GM23248 (cell line): Measurements from ENCODE around the gene LAMP1. TPM values are rescaled to one million over a fixed set of nuclear protein-coding genes. Genes with fewer than 3 reads are reported as not detected.

Source experiments
- DNase-seq: peaks from one replicate; pipeline ENCODE4 v3.0.0-alpha.2; 2015
- H2AFZ ChIP-seq: fragments of 200-600 bp; sonication (generic); 2 replicates; pipeline ENCODE4 v1.6.1; 2016; ENCODE audit warnings: antibody characterized with exemption
- H3F3A ChIP-seq: fragments of 200-600 bp; sonication (generic); 2 replicates; pipeline ENCODE4 v1.6.1; 2016; ENCODE audit warnings: mild to moderate bottlenecking, antibody characterized with exemption, mixed run types; ENCODE audit not compliant: insufficient read depth
- H3K27ac ChIP-seq: fragments of 200-600 bp; sonication (generic); 2 replicates; pipeline ENCODE4 v1.5.1; 2016; ENCODE audit warnings: mild to moderate bottlenecking
- H3K27me3 ChIP-seq: fragments of 200-600 bp; sonication (generic); replicated peaks from 2 replicates; pipeline ENCODE4 v1.6.1; 2016; ENCODE audit warnings: mild to moderate bottlenecking; ENCODE audit not compliant: insufficient read depth
- H3K36me3 ChIP-seq: fragments of 200-600 bp; sonication (generic); 2 replicates; pipeline ENCODE4 v1.6.1; 2016; ENCODE audit warnings: low read depth, mild to moderate bottlenecking
- H3K4me1 ChIP-seq: fragments of 200-600 bp; sonication (generic); 2 replicates; pipeline ENCODE4 v1.6.1; 2016; ENCODE audit warnings: mild to moderate bottlenecking; ENCODE audit not compliant: insufficient read depth
- H3K4me2 ChIP-seq: fragments of 200-600 bp; sonication (generic); one replicate; pipeline ENCODE4 v1.6.1; 2016; ENCODE audit warnings: mild to moderate bottlenecking; ENCODE audit not compliant: unreplicated experiment
- H3K4me3 ChIP-seq: fragments of 200-600 bp; sonication (generic); 2 replicates; pipeline ENCODE4 v1.5.1; 2016; ENCODE audit warnings: mild to moderate bottlenecking
- H3K79me2 ChIP-seq: fragments of 200-600 bp; sonication (generic); 2 replicates; pipeline ENCODE4 v1.6.1; 2016; ENCODE audit warnings: mild to moderate bottlenecking; ENCODE audit not compliant: insufficient read depth
- H3K9ac ChIP-seq: fragments of 200-600 bp; sonication (generic); 2 replicates; pipeline ENCODE4 v1.6.1; 2016; ENCODE audit warnings: mild to moderate bottlenecking
- H3K9me2 ChIP-seq: fragments of 200-600 bp; sonication (generic); 2 replicates; pipeline ENCODE4 v1.6.1; 2016; ENCODE audit warnings: mixed run types, mild to moderate bottlenecking, moderate library complexity; ENCODE audit not compliant: insufficient read depth
- H3K9me3 ChIP-seq: fragments of 200-600 bp; sonication (generic); one replicate; pipeline ENCODE4 v1.6.1; 2017; ENCODE audit warnings: low read depth
- H4K20me1 ChIP-seq: fragments of 200-600 bp; sonication (generic); 2 replicates; pipeline ENCODE4 v1.6.0; 2016; ENCODE audit not compliant: insufficient read depth
- EZH2 ChIP-seq: fragments of 200-600 bp; sonication (generic); IDR thresholded peaks from 2 replicates; pipeline ENCODE4 v1.6.1; 2018; ENCODE audit warnings: antibody characterized with exemption, mild to moderate bottlenecking; ENCODE audit not compliant: insufficient read depth, poor library complexity, severe bottlenecking
- EZH2phosphoT487 ChIP-seq: fragments of 200-600 bp; sonication (generic); IDR thresholded peaks from 2 replicates; pipeline ENCODE4 v1.6.1; 2018; ENCODE audit warnings: antibody characterized with exemption, moderate library complexity, mild to moderate bottlenecking, low read depth; ENCODE audit not compliant: insufficient read depth
- WGBS, 2 experiments: methylation state at CpG; one replicate each; pipeline ENCODE4 v1.1.6; 2015 to 2017; ENCODE audit warnings: low lambda C conversion rate in 2 of 2, low coverage in 1 of 2; ENCODE audit errors: missing lambda C conversion rate in 2 of 2; 5-methylcytosine and 5-hydroxymethylcytosine counted together
- in situ Hi-C: fragments of 300-500 bp; cut with MboI; formaldehyde crosslinking; loops from 2 replicates; pipeline ENCODE4 v1.15.0; 2020
- polyA plus RNA-seq: library from polyadenylated mRNA; unstranded; fragments of >200 nt; fragmentation: Nextera tagmentation; extraction: Ambion mirVana; gene quantifications from 2 replicates; pipeline ENCODE4 v1.2.1, GENCODE V29; 2016
- total RNA-seq: library from RNA; depleted of rRNA; stranded (reverse); fragments of >200 nt; shearing (Covaris generic); gene quantifications from 2 replicates; pipeline ENCODE4 v1.2.3, GENCODE V29; 2014

LAMP1 gene
- total and polyA plus RNA-seq, 2 experiments from 2014 or later, result 111 to 305 TPM

DNA sequence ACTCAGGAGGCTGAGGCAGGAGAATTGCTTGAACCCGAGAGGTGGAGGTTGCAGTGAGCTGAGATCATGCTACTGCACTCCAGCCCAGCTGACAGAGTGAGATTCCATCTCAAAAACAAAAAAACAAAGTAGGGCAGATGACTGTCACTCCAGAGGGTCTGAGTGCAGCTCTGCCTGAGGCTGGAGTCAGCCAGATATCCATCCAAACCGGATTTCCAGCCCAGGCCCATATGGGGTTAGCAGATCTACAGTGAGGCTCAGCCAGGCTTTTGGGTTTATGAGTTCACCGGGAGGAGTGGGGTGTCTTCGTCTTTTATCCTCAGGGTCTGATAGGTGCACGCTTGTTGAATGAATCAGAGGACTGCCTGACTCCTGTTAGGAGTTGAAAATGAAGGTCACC is 19.0 kb downstream of the LAMP1 start:
- H3K27me3 ChIP-seq, result no peaks in the 10 kb centered on the region
- WGBS, 2 experiments, result 58 to 61% methylated on average over 5 of the region's 5 CpGs
- no peak overlapping the region for H3K4me3 ChIP-seq
- no peaks in the 10 kb centered on the region for H3K4me1 ChIP-seq
- no peaks in the 10 kb centered on the region for H3K9me2 ChIP-seq
- H2AFZ ChIP-seq, result no peak overlapping the region
- H3K9me3 ChIP-seq, result no peaks in the 10 kb centered on the region
- TF ChIP-seq EZH2phosphoT487, result no peak
- TF ChIP-seq EZH2, result no peak
- H3K27ac ChIP-seq, result no peak overlapping the region
- DNase-seq, result no peak
- H3F3A ChIP-seq, result no peaks in the 10 kb centered on the region
- peaks cover 53% of the 10 kb centered on the region for H3K79me2 ChIP-seq
- no peak overlapping the region for H3K9ac ChIP-seq
- in situ Hi-C loops, result no loop called here
- H3K36me3 ChIP-seq, result peaks cover 10% of the 10 kb centered on the region; the same call in 1 of the 2 replicates
- H4K20me1 ChIP-seq, result no peaks in the 10 kb centered on the region
- H3K4me2 ChIP-seq, result no peak overlapping the region

DNA sequence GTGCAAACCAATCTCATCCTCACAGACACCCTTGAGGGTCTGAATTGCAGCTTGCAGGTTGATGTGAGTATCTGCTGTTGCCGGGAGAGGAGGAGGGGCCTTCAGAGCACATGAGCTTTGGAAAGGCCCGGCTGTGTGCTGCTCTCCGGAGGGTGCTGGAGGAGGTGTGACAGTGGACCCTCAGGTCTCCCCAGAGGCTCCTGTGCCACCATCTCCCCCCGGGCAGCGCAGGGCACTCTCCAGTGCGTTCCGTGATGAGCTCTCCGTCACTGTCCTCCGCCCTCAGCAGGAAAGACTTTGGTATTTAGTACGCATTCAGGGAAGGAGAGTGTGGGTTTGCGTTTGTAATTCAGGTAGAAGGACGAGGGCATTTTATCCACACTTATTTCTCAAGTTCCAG is 20.0 kb downstream of the LAMP1 start:
- Histone ChIP-seq H3K36me3 (peaks cover 7% of the 10 kb centered on the region; the same call in 1 of the 2 replicates), H3K4me3 (no peak overlapping the region), H4K20me1 (no peaks in the 10 kb centered on the region), H3K9ac (no peak overlapping the region), H2AFZ (no peak overlapping the region), H3F3A (no peaks in the 10 kb centered on the region), H3K4me1 (no peaks in the 10 kb centered on the region), H3K79me2 (peaks cover 43% of the 10 kb centered on the region), H3K27me3 (no peaks in the 10 kb centered on the region), H3K9me2 (no peaks in the 10 kb centered on the region), H3K9me3 (no peaks in the 10 kb centered on the region), H3K4me2 (no peak overlapping the region), H3K27ac (no peak overlapping the region)
- TF ChIP-seq EZH2 (no peak), EZH2phosphoT487 (no peak)
- no peak for DNase-seq
- in situ Hi-C loops, result no loop called here
- 81 to 82% methylated on average over 12 of the region's 12 CpGs for WGBS, 2 experiments

DNA sequence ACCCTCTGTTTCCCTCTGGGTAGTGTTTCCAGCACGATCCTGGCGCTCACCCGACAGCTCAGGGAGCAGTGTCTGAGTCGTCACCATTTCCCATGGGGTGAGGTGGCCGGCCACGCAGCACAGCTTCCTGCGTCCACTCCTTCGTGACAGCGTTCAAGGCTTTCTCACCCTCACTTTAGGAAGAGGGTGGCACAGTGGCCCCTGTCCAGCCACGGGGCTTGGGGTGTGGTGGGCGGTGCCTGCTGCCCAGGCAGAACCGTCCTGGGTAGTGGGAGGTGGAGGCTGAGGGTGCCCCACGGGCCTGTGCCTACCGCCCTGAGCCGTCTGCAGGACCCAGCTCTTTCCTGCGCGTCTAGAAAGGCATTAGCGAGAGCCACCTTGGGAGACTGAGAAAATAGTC is 21.9 kb downstream of the LAMP1 start:
- TF ChIP-seq EZH2 (no peak), EZH2phosphoT487 (no peak)
- no peak overlapping the region for H3K4me3 ChIP-seq
- H3K9me2 ChIP-seq, result no peaks in the 10 kb centered on the region
- in situ Hi-C loops, result no loop called here
- 80 to 83% methylated on average over 18 of the region's 18 CpGs for whole genome bisulfite sequencing, 2 experiments
- H3K9ac ChIP-seq, result no peak overlapping the region
- no peaks in the 10 kb centered on the region for H3K9me3 ChIP-seq
- H3K4me2 ChIP-seq, result no peak overlapping the region
- H3F3A ChIP-seq, result no peaks in the 10 kb centered on the region
- peaks cover 16% of the 10 kb centered on the region for H3K36me3 ChIP-seq
- no peaks in the 10 kb centered on the region for H3K27me3 ChIP-seq
- H3K4me1 ChIP-seq, result no peaks in the 10 kb centered on the region
- peaks cover 23% of the 10 kb centered on the region for H3K79me2 ChIP-seq
- no peaks in the 10 kb centered on the region for H4K20me1 ChIP-seq
- no peak overlapping the region for H3K27ac ChIP-seq
- no peak overlapping the region for H2AFZ ChIP-seq
- DNase-seq, result no peak

DNA sequence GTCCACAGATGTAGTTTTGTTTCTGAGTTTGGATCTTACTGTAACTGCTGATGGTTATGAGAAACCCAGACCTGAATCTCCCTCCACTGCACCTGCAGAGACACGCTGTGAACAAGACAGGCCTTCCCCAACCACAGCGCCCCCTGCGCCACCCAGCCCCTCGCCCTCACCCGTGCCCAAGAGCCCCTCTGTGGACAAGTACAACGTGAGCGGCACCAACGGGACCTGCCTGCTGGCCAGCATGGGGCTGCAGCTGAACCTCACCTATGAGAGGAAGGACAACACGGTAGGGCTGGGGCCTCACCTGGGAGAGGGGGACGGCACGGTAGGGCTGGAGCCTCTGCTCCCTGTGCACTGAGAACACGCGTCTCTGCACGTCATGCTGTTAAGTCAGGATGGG is 22.3 kb downstream of the LAMP1 start:
- TF ChIP-seq EZH2phosphoT487 (no peak), EZH2 (no peak)

DNA sequence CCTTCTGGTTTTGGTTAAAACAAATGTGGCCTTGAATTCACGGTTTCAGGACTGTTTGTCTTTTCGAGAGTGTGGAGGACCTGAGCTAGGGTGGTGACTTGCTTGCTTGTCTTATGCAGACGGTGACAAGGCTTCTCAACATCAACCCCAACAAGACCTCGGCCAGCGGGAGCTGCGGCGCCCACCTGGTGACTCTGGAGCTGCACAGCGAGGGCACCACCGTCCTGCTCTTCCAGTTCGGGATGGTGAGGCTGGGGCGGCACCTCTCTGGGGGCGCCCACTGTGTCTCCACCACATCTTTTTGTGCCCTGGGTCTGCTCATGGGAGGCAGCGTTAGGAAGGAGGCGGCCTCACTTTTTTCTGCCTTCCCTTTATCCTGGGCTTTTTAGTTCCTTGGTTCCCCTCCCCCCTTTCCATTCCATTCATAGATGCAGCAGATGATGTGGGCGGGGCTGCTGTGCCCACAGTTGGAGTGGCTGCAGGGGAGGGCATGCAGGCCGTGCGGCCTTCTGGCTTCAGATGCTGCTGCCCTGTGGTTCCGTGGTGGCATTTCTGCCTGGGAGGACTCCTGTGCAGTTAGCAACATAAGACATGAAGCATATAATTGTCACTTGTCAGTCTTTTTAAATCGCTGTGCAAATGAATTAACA is 23.3 kb downstream of the LAMP1 start:
- in situ Hi-C loops, result no loop called here
- no peak overlapping the region for H3K9ac ChIP-seq
- DNase-seq, result no peak

More for the DNA sequence above, 22.3 kb downstream of the LAMP1 start:
- no peak overlapping the region for H3K4me2 ChIP-seq
- H3K79me2 ChIP-seq, result peaks cover 21% of the 10 kb centered on the region
- H4K20me1 ChIP-seq, result no peaks in the 10 kb centered on the region
- DNase-seq, result no peak
- no peaks in the 10 kb centered on the region for H3K4me1 ChIP-seq
- no peaks in the 10 kb centered on the region for H3F3A ChIP-seq
- no peak overlapping the region for H3K9ac ChIP-seq
- no peaks in the 10 kb centered on the region for H3K9me3 ChIP-seq
- in situ Hi-C loops, result no loop called here
- H3K27me3 ChIP-seq, result no peaks in the 10 kb centered on the region
- no peaks in the 10 kb centered on the region for H3K9me2 ChIP-seq
- no peak overlapping the region for H2AFZ ChIP-seq
- no peak overlapping the region for H3K4me3 ChIP-seq
- 90 to 92% methylated on average over 14 of the region's 14 CpGs for WGBS, 2 experiments
- peaks cover 20% of the 10 kb centered on the region for H3K36me3 ChIP-seq
- H3K27ac ChIP-seq, result no peak overlapping the region

More for the DNA sequence above, 23.3 kb downstream of the LAMP1 start:
- WGBS, 2 experiments, result 95 to 98% methylated on average over 19 of the region's 19 CpGs
- Histone ChIP-seq H3K4me2 (no peak overlapping the region), H4K20me1 (no peaks in the 10 kb centered on the region), H3K4me3 (no peak overlapping the region), H3K4me1 (no peaks in the 10 kb centered on the region), H2AFZ (no peak overlapping the region), H3K9me3 (no peaks in the 10 kb centered on the region), H3K79me2 (peaks cover 16% of the 10 kb centered on the region; the same call in 1 of the 2 replicates), H3K27ac (no peak overlapping the region), H3K9me2 (no peaks in the 10 kb centered on the region), H3F3A (no peaks in the 10 kb centered on the region), H3K36me3 (peaks cover 20% of the 10 kb centered on the region), H3K27me3 (no peaks in the 10 kb centered on the region)
- TF ChIP-seq EZH2phosphoT487 (no peak), EZH2 (no peak)
